GM12864 (cell line): Measurements from ENCODE around the gene FRMD1.

ENCODE experiments used
- DNase-seq: peaks from one replicate; pipeline ENCODE4 v3.0.0-alpha.2; 2011; ENCODE audit warnings: low read depth
- H3K4me3 ChIP-seq: 2 replicates; pipeline ENCODE4 v1.5.1; 2011; ENCODE audit warnings: mild to moderate bottlenecking, low read depth, low read length, control low read depth
- CTCF ChIP-seq: IDR thresholded peaks from 2 replicates; pipeline ENCODE4 v1.5.1; 2011; ENCODE audit warnings: low read depth, mild to moderate bottlenecking, moderate library complexity, low read length, control low read depth, inconsistent platforms; ENCODE audit errors: missing control alignments

FRMD1 gene

GRCh38 chr6:168035661-168036545 is 43.1 kb downstream of the FRMD1 start:
- no peak overlapping the region for H3K4me3 ChIP-seq
- no peak for TF ChIP-seq CTCF
- no peak for DNase-seq

GRCh38 chr6:168035098-168035660 is 43.8 kb downstream of the FRMD1 start:
- no peak for TF ChIP-seq CTCF
- no peak for DNase-seq

GRCh38 chr6:168034537-168034936 is 44.5 kb downstream of the FRMD1 start:
- no peak for TF ChIP-seq CTCF
- no peak overlapping the region for H3K4me3 ChIP-seq
- DNase-seq: no peak

More at GRCh38 chr6:168035098-168035660, 43.8 kb downstream of the FRMD1 start:
- no peak overlapping the region for H3K4me3 ChIP-seq

GRCh38 chr6:168033791-168034190 is 45.2 kb downstream of the FRMD1 start:
- no peak for TF ChIP-seq CTCF
- DNase-seq: no peak
- H3K4me3 ChIP-seq: no peak overlapping the region

- no peak for TF ChIP-seq CTCF
- no peak overlapping the region for H3K4me3 ChIP-seq
- no peak for DNase-seq
Observed at GRCh38 chr6:168032005-168032760, 46.8 kb downstream of the FRMD1 start.

- no peak for DNase-seq
- TF ChIP-seq CTCF: no peak
- H3K4me3 ChIP-seq: no peak overlapping the region
Observed at GRCh38 chr6:168031411-168031971, 47.5 kb downstream of the FRMD1 start.
